Kidney (tissue), 14 donors: ENCODE results near the gene CDC34. TPM values are rescaled to one million over a fixed set of nuclear protein-coding genes. Genes with fewer than 3 reads are reported as not detected.
A peak's percentile ranks its signal among the peaks of the same experiment; 100 is the strongest.

Experiments used
- DNase-seq, 5 donors: peaks; one replicate each; pipeline ENCODE4 v3.0.0-alpha.2; 2013 to 2020
- FAIRE-seq: peaks from 2 replicates; lab custom pipeline; 2012; peaks lifted over from hg19 to GRCh38; lab: Jason Lieb, UNC
- H3K27ac ChIP-seq, 2 donors: one replicate each; pipeline ENCODE4 v1.7.0; 2013; ENCODE audit warnings: low read depth in 2 of 2, low read length in 2 of 2, inconsistent platforms in 1 of 2
- H3K27me3 ChIP-seq: one replicate; pipeline ENCODE4 v1.7.1; 2013; ENCODE audit warnings: low read length, inconsistent platforms; ENCODE audit not compliant: control insufficient read depth, insufficient read depth
- H3K36me3 ChIP-seq, 3 donors: one replicate each; pipeline versions ENCODE4 v1.7.0 to v1.7.1; 2013; ENCODE audit warnings: low read length in 3 of 3, control low read depth in 1 of 3, inconsistent platforms in 1 of 3; ENCODE audit not compliant: insufficient read depth in 3 of 3, control insufficient read depth in 2 of 3
- H3K4me1 ChIP-seq, 3 donors: one replicate each; pipeline versions ENCODE4 v1.7.0 to v1.7.1; 2013; ENCODE audit warnings: low read length in 3 of 3, inconsistent platforms in 1 of 3, low read depth in 1 of 3; ENCODE audit not compliant: control insufficient read depth in 2 of 3, insufficient read depth in 2 of 3
- H3K4me3 ChIP-seq, 3 donors: one replicate each; pipeline versions ENCODE4 v1.7.0 to v1.8.1; 2013; ENCODE audit warnings: low read length in 3 of 3, control low read depth in 1 of 3, inconsistent platforms in 1 of 3
- H3K9ac ChIP-seq, 3 donors: one replicate each; pipeline versions ENCODE4 v1.7.0 to v1.7.1; 2013; ENCODE audit warnings: low read length in 3 of 3, control low read depth in 1 of 3, inconsistent platforms in 1 of 3
- H3K9me3 ChIP-seq, 3 donors: one replicate each; pipeline versions ENCODE4 v1.7.0 to v1.7.1; 2013; ENCODE audit warnings: low read length in 3 of 3, control low read depth in 1 of 3, inconsistent platforms in 1 of 3; ENCODE audit not compliant: control insufficient read depth in 2 of 3, insufficient read depth in 1 of 3
- intact Hi-C: fragments of 100-400 bp; cut with DNase I; formaldehyde crosslinking; loops from one replicate; pipeline ENCODE4 v1.11.1; 2022
- polyA plus RNA-seq: library from polyadenylated mRNA; stranded (reverse); fragments of 350-450 nt; fragmentation: Illumina TruSeq; extraction: RNeasy Lipid Tissue Mini Kit (QIAGEN cat#74804); gene quantifications from one replicate; pipeline ENCODE4 v1.2.3, GENCODE V29; 2014; ENCODE audit warnings: low read depth, low replicate concordance; ENCODE audit not compliant: insufficient read depth
- total RNA-seq: library from RNA; stranded (reverse); fragmentation: NEBNext Ultra II Directional; extraction: Animal tissue kit (Norgen Biotek cat#: 25700); gene quantifications from one replicate; pipeline ENCODE4 v1.2.1, GENCODE V29; 2021
- TF ChIP-seq, protein P1 (sequence below): IDR thresholded peaks from 3 replicates; pipeline ENCODE4 v1.5.1; 2012; ENCODE audit warnings: mild to moderate bottlenecking, moderate library complexity, borderline replicate concordance; ENCODE audit not compliant: insufficient read depth; ENCODE audit errors: extremely low read depth
- donor health status: control.
- donor health status: control.
- donor health status: control.
- donor health status: control.
- donor health status: control.
- donor health status: DM: yes; HTN: yes; CAD: no.
- donor health status: Normal renal cell carcinoma (clear cell type).

Gene CDC34
- total and polyA plus RNA-seq, 2 donors from 2014 or later, result 33.8 to 72.3 TPM

DNA sequence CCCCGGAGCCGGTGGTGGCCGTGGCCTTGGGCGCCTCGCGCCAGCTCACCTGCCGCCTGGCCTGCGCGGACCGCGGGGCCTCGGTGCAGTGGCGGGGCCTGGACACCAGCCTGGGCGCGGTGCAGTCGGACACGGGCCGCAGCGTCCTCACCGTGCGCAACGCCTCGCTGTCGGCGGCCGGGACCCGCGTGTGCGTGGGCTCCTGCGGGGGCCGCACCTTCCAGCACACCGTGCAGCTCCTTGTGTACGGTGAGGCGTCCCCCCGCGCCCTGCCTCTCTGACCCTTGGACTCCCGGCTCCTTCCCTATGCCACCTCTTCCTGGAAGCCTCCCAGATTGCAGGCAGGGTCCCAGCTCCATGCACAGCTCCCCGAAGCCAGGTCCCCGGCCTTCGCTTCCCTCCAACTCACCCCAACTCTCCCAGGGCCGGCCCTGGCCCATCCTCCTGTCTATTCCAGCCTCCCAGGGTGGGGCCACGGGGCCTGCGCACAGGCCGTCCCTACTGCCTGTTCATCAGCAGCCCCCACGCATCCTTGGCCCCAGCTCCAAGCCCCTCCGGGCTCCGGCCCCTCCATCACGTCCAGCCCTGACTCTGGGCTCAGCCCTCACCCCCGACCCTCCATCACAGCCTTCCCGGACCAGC is 33.6 kb upstream of the CDC34 start:
- intact Hi-C loops, result no loop called here
- Histone ChIP-seq H3K27me3 (peaks cover 13% of the 10 kb centered on the region), H3K4me3 (no peak overlapping the region), H3K27ac (no peak overlapping the region), H3K9me3 (no peaks in the 10 kb centered on the region), H3K36me3 (no peaks in the 10 kb centered on the region), H3K4me1 (peaks cover 0 to 4% (median 0%) of the 10 kb centered on the region in 3 donors), H3K9ac (no peak overlapping the region)
- TF ChIP-seq, protein P1, sequence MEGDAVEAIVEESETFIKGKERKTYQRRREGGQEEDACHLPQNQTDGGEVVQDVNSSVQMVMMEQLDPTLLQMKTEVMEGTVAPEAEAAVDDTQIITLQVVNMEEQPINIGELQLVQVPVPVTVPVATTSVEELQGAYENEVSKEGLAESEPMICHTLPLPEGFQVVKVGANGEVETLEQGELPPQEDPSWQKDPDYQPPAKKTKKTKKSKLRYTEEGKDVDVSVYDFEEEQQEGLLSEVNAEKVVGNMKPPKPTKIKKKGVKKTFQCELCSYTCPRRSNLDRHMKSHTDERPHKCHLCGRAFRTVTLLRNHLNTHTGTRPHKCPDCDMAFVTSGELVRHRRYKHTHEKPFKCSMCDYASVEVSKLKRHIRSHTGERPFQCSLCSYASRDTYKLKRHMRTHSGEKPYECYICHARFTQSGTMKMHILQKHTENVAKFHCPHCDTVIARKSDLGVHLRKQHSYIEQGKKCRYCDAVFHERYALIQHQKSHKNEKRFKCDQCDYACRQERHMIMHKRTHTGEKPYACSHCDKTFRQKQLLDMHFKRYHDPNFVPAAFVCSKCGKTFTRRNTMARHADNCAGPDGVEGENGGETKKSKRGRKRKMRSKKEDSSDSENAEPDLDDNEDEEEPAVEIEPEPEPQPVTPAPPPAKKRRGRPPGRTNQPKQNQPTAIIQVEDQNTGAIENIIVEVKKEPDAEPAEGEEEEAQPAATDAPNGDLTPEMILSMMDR, result no peak
- DNase-seq (peak in 1 of 5 donors; percentile 71), FAIRE-seq (no peak)

DNA sequence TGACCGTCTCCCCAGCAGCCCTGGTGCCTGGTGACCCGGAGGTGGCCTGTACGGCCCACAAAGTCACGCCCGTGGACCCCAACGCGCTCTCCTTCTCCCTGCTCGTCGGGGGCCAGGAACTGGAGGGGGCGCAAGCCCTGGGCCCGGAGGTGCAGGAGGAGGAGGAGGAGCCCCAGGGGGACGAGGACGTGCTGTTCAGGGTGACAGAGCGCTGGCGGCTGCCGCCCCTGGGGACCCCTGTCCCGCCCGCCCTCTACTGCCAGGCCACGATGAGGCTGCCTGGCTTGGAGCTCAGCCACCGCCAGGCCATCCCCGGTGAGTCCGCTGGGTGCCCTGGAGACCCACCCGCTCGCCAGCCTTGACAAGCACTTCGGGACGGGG is 33.1 kb upstream of the CDC34 start:
- Histone ChIP-seq H3K27me3 (peaks cover 13% of the 10 kb centered on the region), H3K4me3 (no peak overlapping the region), H3K4me1 (peaks cover 0 to 4% (median 0%) of the 10 kb centered on the region in 3 donors), H3K27ac (no peak overlapping the region), H3K36me3 (no peaks in the 10 kb centered on the region), H3K9ac (no peak overlapping the region), H3K9me3 (no peaks in the 10 kb centered on the region)
- FAIRE-seq (no peak), DNase-seq (peak in 1 of 5 donors; percentile 64)
- intact Hi-C loops, result no loop called here
- TF ChIP-seq, protein P1, result no peak

DNA sequence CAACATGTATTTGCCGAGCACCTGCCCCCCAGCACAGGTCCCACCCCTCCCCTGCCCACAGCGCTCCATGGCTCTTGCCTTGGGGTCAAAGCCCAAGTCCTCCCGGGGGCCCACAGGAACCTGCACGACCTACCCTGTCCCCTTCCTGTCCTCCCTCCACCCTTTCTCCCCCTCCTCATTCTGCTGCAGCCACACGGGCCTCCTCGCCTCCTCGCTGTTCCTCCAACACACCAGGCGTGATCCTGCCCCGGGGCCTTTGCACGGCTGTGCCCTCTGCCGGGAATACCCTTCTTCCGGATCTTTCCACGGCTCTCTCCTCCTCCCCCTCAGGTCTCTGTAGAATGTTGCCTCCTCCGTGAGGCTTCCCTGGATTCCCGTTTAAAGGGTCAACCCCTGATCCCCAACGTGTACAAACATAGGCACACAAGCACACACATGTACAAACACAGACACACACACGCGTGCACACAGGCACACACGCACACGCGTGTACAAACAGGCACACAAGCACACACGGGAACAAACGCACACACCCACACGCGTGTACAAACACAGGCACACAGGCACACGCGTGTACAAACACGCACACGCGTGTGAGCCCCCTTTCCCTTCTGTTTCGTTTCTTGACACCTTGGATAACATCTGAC is 32.5 kb upstream of the CDC34 start:
- DNase-seq, result peak in 1 of 5 donors; percentile 51
- intact Hi-C loops, result no loop called here
- no peak for FAIRE-seq
- peaks cover 13% of the 10 kb centered on the region for H3K27me3 ChIP-seq
- H3K27ac ChIP-seq, result no peak overlapping the region
- H3K4me1 ChIP-seq, result peaks cover 0 to 4% (median 0%) of the 10 kb centered on the region in 3 donors
- H3K4me3 ChIP-seq, result no peak overlapping the region
- no peak overlapping the region for H3K9ac ChIP-seq
- H3K9me3 ChIP-seq, result no peaks in the 10 kb centered on the region
- no peaks in the 10 kb centered on the region for H3K36me3 ChIP-seq
- TF ChIP-seq, protein P1, result no peak
